ENCODE results near the gene PSMA1.

PSMA1 gene

GRCh38 chr11:14458377-14458776 lies 61.8 kb downstream of the PSMA1 start:
- H3K4me3 ChIP-seq (ENCODE audit: low read depth, low read length) = no peak overlapping the region
- peaks cover 33 to 73% of the 10 kb centered on the region in 2 experiments; a peak in 2 of 3 replicates for H3K36me3 ChIP-seq (ENCODE audit: control insufficient read depth in 2 of 2, insufficient read depth in 1 of 2, low read length in 2 of 2)
- CTCF ChIA-PET = no interaction called here
- H3K9me3 ChIP-seq (ENCODE audit: control insufficient read depth, insufficient read depth, low read depth, low read length) = no peaks in the 10 kb centered on the region
- H3K27ac ChIP-seq (ENCODE audit: extremely low read depth, low read depth, low read length) = no peak overlapping the region
- TF ChIP-seq, protein P1, sequence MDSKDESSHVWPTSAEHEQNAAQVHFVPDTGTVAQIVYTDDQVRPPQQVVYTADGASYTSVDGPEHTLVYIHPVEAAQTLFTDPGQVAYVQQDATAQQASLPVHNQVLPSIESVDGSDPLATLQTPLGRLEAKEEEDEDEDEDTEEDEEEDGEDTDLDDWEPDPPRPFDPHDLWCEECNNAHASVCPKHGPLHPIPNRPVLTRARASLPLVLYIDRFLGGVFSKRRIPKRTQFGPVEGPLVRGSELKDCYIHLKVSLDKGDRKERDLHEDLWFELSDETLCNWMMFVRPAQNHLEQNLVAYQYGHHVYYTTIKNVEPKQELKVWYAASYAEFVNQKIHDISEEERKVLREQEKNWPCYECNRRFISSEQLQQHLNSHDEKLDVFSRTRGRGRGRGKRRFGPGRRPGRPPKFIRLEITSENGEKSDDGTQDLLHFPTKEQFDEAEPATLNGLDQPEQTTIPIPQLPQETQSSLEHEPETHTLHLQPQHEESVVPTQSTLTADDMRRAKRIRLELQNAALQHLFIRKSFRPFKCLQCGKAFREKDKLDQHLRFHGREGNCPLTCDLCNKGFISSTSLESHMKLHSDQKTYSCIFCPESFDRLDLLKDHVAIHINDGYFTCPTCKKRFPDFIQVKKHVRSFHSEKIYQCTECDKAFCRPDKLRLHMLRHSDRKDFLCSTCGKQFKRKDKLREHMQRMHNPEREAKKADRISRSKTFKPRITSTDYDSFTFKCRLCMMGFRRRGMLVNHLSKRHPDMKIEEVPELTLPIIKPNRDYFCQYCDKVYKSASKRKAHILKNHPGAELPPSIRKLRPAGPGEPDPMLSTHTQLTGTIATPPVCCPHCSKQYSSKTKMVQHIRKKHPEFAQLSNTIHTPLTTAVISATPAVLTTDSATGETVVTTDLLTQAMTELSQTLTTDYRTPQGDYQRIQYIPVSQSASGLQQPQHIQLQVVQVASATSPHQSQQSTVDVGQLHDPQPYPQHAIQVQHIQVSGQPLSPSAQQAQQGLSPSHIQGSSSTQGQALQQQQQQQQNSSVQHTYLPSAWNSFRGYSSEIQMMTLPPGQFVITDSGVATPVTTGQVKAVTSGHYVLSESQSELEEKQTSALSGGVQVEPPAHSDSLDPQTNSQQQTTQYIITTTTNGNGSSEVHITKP (tag by site-specific recombination; IDR thresholded peaks at IDR 0.05) = no peak
- TF ChIP-seq ZNF549 (tag by site-specific recombination; IDR thresholded peaks at IDR 0.05) (no peak), ZNF398 (tag by site-specific recombination; IDR thresholded peaks at IDR 0.05) (no peak), ZNF239 (tag by site-specific recombination; IDR thresholded peaks at IDR 0.05) (no peak), BCL11B (tag by site-specific recombination; IDR thresholded peaks at IDR 0.05; ENCODE audit: low read depth) (no peak), ZBTB44 (tag by site-specific recombination; IDR thresholded peaks at IDR 0.05) (no peak), TCF7L2 (IDR thresholded peaks at IDR 0.05; ENCODE audit: borderline replicate concordance, low read depth, low read length) (no peak), ZNF121 (tag by site-specific recombination; IDR thresholded peaks at IDR 0.05) (no peak), ZBTB7A (tag by site-specific recombination; IDR thresholded peaks at IDR 0.05; ENCODE audit: low read depth) (no peak), ZNF837 (tag by site-specific recombination; IDR thresholded peaks at IDR 0.05) (no peak), HOXC10 (CRISPR knock-in tag; IDR thresholded peaks at IDR 0.05) (no peak), ZNF629 (tag by site-specific recombination; IDR thresholded peaks at IDR 0.05) (no peak), ZNF274 (IDR thresholded peaks at IDR 0.05; ENCODE audit: low read length) (no peak), ZNF274 (tag by site-specific recombination; IDR thresholded peaks at IDR 0.05; ENCODE audit: borderline replicate concordance) (no peak), ZNF623 (tag by site-specific recombination; IDR thresholded peaks at IDR 0.05) (no peak), WT1 (tag by site-specific recombination; IDR thresholded peaks at IDR 0.05) (no peak), IKZF3 (tag by site-specific recombination; IDR thresholded peaks at IDR 0.05) (no peak), ZNF830 (tag by site-specific recombination; IDR thresholded peaks at IDR 0.05; ENCODE audit: low read depth) (no peak), ZNF777 (tag by site-specific recombination; IDR thresholded peaks at IDR 0.05; ENCODE audit: borderline replicate concordance) (no peak)
- TF ChIP-seq, protein P2, sequence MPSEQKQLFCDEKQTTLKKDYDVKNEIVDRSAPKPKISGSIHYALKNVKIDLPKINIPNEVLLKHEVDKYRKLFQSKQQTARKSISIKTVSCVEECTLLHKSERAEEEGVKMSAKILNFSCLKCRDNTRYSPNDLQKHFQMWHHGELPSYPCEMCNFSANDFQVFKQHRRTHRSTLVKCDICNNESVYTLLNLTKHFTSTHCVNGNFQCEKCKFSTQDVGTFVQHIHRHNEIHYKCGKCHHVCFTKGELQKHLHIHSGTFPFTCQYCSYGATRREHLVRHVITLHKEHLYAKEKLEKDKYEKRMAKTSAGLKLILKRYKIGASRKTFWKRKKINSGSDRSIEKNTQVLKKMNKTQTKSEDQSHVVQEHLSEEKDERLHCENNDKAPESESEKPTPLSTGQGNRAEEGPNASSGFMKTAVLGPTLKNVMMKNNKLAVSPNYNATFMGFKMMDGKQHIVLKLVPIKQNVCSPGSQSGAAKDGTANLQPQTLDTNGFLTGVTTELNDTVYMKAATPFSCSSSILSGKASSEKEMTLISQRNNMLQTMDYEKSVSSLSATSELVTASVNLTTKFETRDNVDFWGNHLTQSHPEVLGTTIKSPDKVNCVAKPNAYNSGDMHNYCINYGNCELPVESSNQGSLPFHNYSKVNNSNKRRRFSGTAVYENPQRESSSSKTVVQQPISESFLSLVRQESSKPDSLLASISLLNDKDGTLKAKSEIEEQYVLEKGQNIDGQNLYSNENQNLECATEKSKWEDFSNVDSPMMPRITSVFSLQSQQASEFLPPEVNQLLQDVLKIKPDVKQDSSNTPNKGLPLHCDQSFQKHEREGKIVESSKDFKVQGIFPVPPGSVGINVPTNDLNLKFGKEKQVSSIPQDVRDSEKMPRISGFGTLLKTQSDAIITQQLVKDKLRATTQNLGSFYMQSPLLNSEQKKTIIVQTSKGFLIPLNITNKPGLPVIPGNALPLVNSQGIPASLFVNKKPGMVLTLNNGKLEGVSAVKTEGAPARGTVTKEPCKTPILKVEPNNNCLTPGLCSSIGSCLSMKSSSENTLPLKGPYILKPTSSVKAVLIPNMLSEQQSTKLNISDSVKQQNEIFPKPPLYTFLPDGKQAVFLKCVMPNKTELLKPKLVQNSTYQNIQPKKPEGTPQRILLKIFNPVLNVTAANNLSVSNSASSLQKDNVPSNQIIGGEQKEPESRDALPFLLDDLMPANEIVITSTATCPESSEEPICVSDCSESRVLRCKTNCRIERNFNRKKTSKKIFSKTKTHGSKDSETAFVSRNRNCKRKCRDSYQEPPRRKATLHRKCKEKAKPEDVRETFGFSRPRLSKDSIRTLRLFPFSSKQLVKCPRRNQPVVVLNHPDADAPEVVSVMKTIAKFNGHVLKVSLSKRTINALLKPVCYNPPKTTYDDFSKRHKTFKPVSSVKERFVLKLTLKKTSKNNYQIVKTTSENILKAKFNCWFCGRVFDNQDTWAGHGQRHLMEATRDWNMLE (tag by site-specific recombination; conservative IDR thresholded peaks at IDR 0.05; ENCODE audit: low read depth) = no peak
- TF ChIP-seq, protein P3, sequence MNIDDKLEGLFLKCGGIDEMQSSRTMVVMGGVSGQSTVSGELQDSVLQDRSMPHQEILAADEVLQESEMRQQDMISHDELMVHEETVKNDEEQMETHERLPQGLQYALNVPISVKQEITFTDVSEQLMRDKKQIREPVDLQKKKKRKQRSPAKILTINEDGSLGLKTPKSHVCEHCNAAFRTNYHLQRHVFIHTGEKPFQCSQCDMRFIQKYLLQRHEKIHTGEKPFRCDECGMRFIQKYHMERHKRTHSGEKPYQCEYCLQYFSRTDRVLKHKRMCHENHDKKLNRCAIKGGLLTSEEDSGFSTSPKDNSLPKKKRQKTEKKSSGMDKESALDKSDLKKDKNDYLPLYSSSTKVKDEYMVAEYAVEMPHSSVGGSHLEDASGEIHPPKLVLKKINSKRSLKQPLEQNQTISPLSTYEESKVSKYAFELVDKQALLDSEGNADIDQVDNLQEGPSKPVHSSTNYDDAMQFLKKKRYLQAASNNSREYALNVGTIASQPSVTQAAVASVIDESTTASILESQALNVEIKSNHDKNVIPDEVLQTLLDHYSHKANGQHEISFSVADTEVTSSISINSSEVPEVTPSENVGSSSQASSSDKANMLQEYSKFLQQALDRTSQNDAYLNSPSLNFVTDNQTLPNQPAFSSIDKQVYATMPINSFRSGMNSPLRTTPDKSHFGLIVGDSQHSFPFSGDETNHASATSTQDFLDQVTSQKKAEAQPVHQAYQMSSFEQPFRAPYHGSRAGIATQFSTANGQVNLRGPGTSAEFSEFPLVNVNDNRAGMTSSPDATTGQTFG (tag by site-specific recombination; IDR thresholded peaks at IDR 0.05; ENCODE audit: borderline replicate concordance) = no peak
- H3K4me1 ChIP-seq (ENCODE audit: control insufficient read depth, insufficient read depth, low read length) = no peaks in the 10 kb centered on the region
- POLR2A ChIA-PET = no interaction called here
